K562 (cell line): ENCODE data around the gene ID1. TPM values are rescaled to one million over a fixed set of nuclear protein-coding genes. Genes with fewer than 3 reads are reported as not detected.

ENCODE experiments used
- CREB3L1 ChIP-seq: fragments of 450-650 bp; IDR thresholded peaks from 2 replicates; pipeline ENCODE4 v1.6.1; 2014; ENCODE audit warnings: low read depth, mild to moderate bottlenecking, moderate library complexity, borderline replicate concordance
- CTBP1 ChIP-seq: fragments of 450-650 bp; IDR thresholded peaks from 2 replicates; pipeline ENCODE4 v1.6.1; 2016; ENCODE audit warnings: borderline replicate concordance
- CTCF ChIP-seq, 3 experiments: IDR thresholded peaks in 2 of 3; conservative IDR thresholded peaks in 1 of 3; 2 replicates each; pipeline ENCODE4 v1.5.1; 2011 to 2012; ENCODE audit warnings: low read length in 3 of 3, mild to moderate bottlenecking in 3 of 3, control low read depth in 2 of 3, improper control_type of control experiment in 1 of 3, inconsistent platforms in 1 of 3, low read depth in 1 of 3, mixed read lengths in 1 of 3, moderate library complexity in 1 of 3; ENCODE audit not compliant: insufficient read depth in 2 of 3
- DIDO1 ChIP-seq: fragments of 450-650 bp; IDR thresholded peaks from 2 replicates; pipeline ENCODE4 v1.6.1; 2016; ENCODE audit warnings: low read depth, missing biosample characterization, missing genetic modification characterization
- LEF1 ChIP-seq: fragments of 450-650 bp; IDR thresholded peaks from 2 replicates; pipeline ENCODE4 v1.6.1; 2016; ENCODE audit warnings: mild to moderate bottlenecking
- MCM7 ChIP-seq, 2 experiments: fragments of 450-650 bp; IDR thresholded peaks; 2 replicates each; pipeline ENCODE4 v1.6.1; 2016 to 2018
- NELFE ChIP-seq: IDR thresholded peaks from 2 replicates; pipeline ENCODE4 v1.6.1; 2011; ENCODE audit warnings: mild to moderate bottlenecking; ENCODE audit not compliant: insufficient read depth, insufficient read length
- NFE2 ChIP-seq: IDR thresholded peaks from 2 replicates; pipeline ENCODE4 v1.6.1; 2014; ENCODE audit warnings: antibody characterized with exemption, low read depth
- RBM17 ChIP-seq: fragments of 200-400 bp; formaldehyde crosslinking; IDR thresholded peaks from 2 replicates; pipeline ENCODE4 v1.6.1; 2017; ENCODE audit warnings: low read depth, mild to moderate bottlenecking, low read length, borderline replicate concordance
- RBM34 ChIP-seq: fragments of 200-400 bp; formaldehyde crosslinking; IDR thresholded peaks from 2 replicates; pipeline ENCODE4 v1.6.1; 2018; ENCODE audit warnings: low read length, borderline replicate concordance; ENCODE audit not compliant: insufficient read depth
- SRSF1 ChIP-seq: fragments of 200-400 bp; formaldehyde crosslinking; IDR thresholded peaks from 2 replicates; pipeline ENCODE4 v1.6.1; 2017; ENCODE audit warnings: mild to moderate bottlenecking, low read depth, low read length, moderate library complexity
- ZNF224 ChIP-seq: sonication (generic); formaldehyde crosslinking; IDR thresholded peaks from 2 replicates; pipeline ENCODE4 v1.8.0; 2022; ENCODE audit warnings: mild to moderate bottlenecking, missing genetic modification reagents
- ZNF589 ChIP-seq: fragments of 200-800 bp; sonication (Bioruptor generic); IDR thresholded peaks from 2 replicates; pipeline ENCODE4 v1.6.1; 2016; ENCODE audit warnings: low read depth, missing genetic modification characterization, missing compliant biosample characterization
- ZNF77 ChIP-seq: fragments of 250-450 bp; sonication (Bioruptor Pico); IDR thresholded peaks from 2 replicates; pipeline ENCODE4 v1.5.0; 2020
- polyA plus RNA-seq, 8 experiments: library from polyadenylated mRNA; depleted of rRNA in 4 of 8; stranded (reverse) in 5 of 8; unstranded in 3 of 8; fragments of >200 nt; fragmentation: Nextera tagmentation in 2 of 8; fragmentation: Illumina TruSeq in 1 of 8; extraction: Ambion mirVana in 2 of 8; extraction: Trizol in 1 of 8; gene quantifications; 2 replicates each; pipeline versions ENCODE4 v1.2.1 to v1.2.3, GENCODE V29; 2011 to 2014; ENCODE audit warnings: inconsistent platforms in 1 of 8, missing spikeins in 1 of 8
- total RNA-seq, 7 experiments: library from RNA; depleted of rRNA in 6 of 7; stranded (reverse); fragments of >200 nt in 6 of 7; fragmentation: Illumina TruSeq in 2 of 7; extraction: Trizol in 2 of 7; gene quantifications; 2 replicates each; pipeline versions ENCODE4 v1.2.1 to v1.2.3, GENCODE V29; 2011 to 2021; ENCODE audit warnings: low replicate concordance in 1 of 7
- TF ChIP-seq, protein P1 (sequence below): sonication (generic); formaldehyde crosslinking; IDR thresholded peaks from 2 replicates; pipeline ENCODE4 v1.8.0; 2022; ENCODE audit warnings: mild to moderate bottlenecking, missing genetic modification reagents, borderline replicate concordance
- TF ChIP-seq, protein P2 (sequence below): fragments of 450-650 bp; conservative IDR thresholded peaks from 2 replicates; pipeline ENCODE4 v1.6.1; 2016; ENCODE audit warnings: missing genetic modification characterization, low read depth, mild to moderate bottlenecking, control low read depth, missing compliant biosample characterization
- TF ChIP-seq, protein P3 (sequence below): sonication (generic); formaldehyde crosslinking; IDR thresholded peaks from 2 replicates; pipeline ENCODE4 v1.9.0; 2022; ENCODE audit warnings: mild to moderate bottlenecking, missing genetic modification reagents

Gene ID1
- total and polyA plus RNA-seq, 9 of the 15 experiments (the other 6 are each of a cell fraction or from before 2014, with no cell fraction given) = 1.4 to 358 (median 65.0) TPM

GRCh38 chr20:31605031-31605901 is at the start of gene ID1 (continued):
- TF ChIP-seq CREB3L1 (peak; percentile 25; the same call in 1 of the 2 replicates), RBM34 (no peak), ZNF77 (no peak), SRSF1 (no peak), MCM7 (IDR thresholded peaks at IDR 0.05) (no peak), NFE2 (0 out of 2 replicates have a peak, but pooled peaks have one; percentile 8), LEF1 (no peak), DIDO1 (tag) (no peak), CTBP1 (peak; percentile 63; the same call in 1 of the 2 replicates), ZNF224 (no peak), RBM17 (no peak), ZNF589 (CRISPR knock-in tag) (no peak), CTCF (IDR thresholded peaks at IDR 0.05 in 2 of 3, conservative IDR thresholded peaks at IDR 0.05 in 1 of 3; ENCODE audit: insufficient read depth in 2 of 3, low read depth in 1 of 3, low read length in 3 of 3) (no peak), NELFE (peak; percentile 63)
- TF ChIP-seq, protein P1, sequence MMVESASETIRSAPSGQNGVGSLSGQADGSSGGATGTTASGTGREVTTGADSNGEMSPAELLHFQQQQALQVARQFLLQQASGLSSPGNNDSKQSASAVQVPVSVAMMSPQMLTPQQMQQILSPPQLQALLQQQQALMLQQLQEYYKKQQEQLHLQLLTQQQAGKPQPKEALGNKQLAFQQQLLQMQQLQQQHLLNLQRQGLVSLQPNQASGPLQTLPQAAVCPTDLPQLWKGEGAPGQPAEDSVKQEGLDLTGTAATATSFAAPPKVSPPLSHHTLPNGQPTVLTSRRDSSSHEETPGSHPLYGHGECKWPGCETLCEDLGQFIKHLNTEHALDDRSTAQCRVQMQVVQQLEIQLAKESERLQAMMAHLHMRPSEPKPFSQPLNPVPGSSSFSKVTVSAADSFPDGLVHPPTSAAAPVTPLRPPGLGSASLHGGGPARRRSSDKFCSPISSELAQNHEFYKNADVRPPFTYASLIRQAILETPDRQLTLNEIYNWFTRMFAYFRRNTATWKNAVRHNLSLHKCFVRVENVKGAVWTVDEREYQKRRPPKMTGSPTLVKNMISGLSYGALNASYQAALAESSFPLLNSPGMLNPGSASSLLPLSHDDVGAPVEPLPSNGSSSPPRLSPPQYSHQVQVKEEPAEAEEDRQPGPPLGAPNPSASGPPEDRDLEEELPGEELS (CRISPR knock-in tag) = 0 out of 2 replicates have a peak, but pooled peaks have one; percentile 75
- TF ChIP-seq, protein P2, sequence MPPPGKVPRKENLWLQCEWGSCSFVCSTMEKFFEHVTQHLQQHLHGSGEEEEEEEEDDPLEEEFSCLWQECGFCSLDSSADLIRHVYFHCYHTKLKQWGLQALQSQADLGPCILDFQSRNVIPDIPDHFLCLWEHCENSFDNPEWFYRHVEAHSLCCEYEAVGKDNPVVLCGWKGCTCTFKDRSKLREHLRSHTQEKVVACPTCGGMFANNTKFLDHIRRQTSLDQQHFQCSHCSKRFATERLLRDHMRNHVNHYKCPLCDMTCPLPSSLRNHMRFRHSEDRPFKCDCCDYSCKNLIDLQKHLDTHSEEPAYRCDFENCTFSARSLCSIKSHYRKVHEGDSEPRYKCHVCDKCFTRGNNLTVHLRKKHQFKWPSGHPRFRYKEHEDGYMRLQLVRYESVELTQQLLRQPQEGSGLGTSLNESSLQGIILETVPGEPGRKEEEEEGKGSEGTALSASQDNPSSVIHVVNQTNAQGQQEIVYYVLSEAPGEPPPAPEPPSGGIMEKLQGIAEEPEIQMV (tag) = no peak
- TF ChIP-seq, protein P3, sequence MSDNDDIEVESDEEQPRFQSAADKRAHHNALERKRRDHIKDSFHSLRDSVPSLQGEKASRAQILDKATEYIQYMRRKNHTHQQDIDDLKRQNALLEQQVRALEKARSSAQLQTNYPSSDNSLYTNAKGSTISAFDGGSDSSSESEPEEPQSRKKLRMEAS (CRISPR knock-in tag) = peak; percentile 80
